GM12891 (cell line): ENCODE data around the gene PLPPR1.

ENCODE experiments used
- PAX5 ChIP-seq: IDR thresholded peaks from 2 replicates; pipeline ENCODE4 v1.6.1; 2011; ENCODE audit warnings: low read length, moderate library complexity, mild to moderate bottlenecking; ENCODE audit not compliant: insufficient read depth, severe bottlenecking
- POLR2A ChIP-seq: IDR thresholded peaks from 2 replicates; pipeline ENCODE4 v1.6.1; 2011; ENCODE audit warnings: low read depth, low read length, control low read depth
- POLR2AphosphoS5 ChIP-seq: IDR thresholded peaks from 2 replicates; pipeline ENCODE4 v1.6.1; 2011; ENCODE audit warnings: low read depth, low read length, control low read depth
- SPI1 ChIP-seq: IDR thresholded peaks from 2 replicates; pipeline ENCODE4 v1.6.1; 2011; ENCODE audit warnings: low read depth, low read length, control low read depth
- TAF1 ChIP-seq: IDR thresholded peaks from 2 replicates; pipeline ENCODE4 v1.6.1; 2011; ENCODE audit warnings: low read depth, low read length, control low read depth

GRCh38 chr9:101176384-101176783, 147.9 kb downstream of the PLPPR1 start:
- TF ChIP-seq PAX5, result no peak
- TF ChIP-seq POLR2AphosphoS5, result no peak
- TF ChIP-seq POLR2A, result no peak
- TF ChIP-seq SPI1, result no peak
- TF ChIP-seq TAF1, result no peak
